GM19324 (cell line): ENCODE results near the gene MYRF.

Experiments
- ATAC-seq: cut with Tn5 transposase; IDR thresholded peaks from one replicate; pipeline ENCODE4 v1.9.1; 2021; ENCODE audit warnings: mild to moderate bottlenecking, moderate library complexity; ENCODE audit not compliant: unreplicated experiment, low FRiP score

The MYRF gene

DNA sequence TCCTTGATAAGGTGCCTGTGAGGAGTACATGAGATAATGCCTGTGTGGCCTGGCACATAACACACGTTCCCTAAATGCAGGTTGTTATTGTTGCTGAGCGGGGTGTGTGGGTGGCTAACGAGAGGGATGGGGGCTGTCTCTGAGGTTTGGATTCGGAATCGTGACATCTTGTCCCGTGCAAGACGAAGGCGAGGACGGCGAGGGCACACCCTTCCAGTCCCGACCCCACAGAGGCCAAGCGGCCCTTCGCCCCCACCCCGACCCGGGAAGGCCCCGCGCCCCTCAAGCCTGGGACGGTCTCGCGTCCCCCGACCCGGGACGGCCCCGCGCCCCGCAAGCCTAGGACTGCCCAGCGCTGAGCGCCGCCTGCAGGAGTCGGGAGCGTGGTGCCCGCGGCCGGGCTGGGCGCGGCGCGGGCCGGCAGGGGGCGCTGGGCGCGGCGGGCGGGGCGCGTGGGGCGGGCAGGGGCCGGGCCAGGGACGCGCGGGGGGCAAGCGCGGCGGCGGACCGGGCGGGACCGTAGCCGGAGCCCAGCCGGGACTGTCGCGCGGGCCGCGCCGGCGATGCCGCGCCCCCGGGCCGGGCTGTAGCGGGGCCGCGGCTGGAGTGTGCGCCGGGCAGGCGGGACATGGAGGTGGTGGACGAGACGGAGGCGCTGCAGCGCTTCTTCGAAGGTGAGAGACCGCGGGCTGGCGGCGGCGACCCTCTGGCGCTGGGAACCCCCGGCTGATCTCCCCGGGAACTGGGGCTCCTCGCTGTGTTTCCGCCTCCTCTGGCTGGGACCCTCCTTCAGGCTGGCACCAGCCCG is at the start of gene MYRF:
TSS of gene MYRF (plus strand) at position 520 of the 808 bp plus-strand sequence. CDS start at position 629, 109 bp downstream.
- no peak for ATAC-seq

GRCh38 chr11:61702701-61703312 is 49.6 kb upstream of the MYRF start:
- no peak for ATAC-seq

- ATAC-seq = no peak
Observed at GRCh38 chr11:61704838-61705237, 47.6 kb upstream of the MYRF start.

DNA sequence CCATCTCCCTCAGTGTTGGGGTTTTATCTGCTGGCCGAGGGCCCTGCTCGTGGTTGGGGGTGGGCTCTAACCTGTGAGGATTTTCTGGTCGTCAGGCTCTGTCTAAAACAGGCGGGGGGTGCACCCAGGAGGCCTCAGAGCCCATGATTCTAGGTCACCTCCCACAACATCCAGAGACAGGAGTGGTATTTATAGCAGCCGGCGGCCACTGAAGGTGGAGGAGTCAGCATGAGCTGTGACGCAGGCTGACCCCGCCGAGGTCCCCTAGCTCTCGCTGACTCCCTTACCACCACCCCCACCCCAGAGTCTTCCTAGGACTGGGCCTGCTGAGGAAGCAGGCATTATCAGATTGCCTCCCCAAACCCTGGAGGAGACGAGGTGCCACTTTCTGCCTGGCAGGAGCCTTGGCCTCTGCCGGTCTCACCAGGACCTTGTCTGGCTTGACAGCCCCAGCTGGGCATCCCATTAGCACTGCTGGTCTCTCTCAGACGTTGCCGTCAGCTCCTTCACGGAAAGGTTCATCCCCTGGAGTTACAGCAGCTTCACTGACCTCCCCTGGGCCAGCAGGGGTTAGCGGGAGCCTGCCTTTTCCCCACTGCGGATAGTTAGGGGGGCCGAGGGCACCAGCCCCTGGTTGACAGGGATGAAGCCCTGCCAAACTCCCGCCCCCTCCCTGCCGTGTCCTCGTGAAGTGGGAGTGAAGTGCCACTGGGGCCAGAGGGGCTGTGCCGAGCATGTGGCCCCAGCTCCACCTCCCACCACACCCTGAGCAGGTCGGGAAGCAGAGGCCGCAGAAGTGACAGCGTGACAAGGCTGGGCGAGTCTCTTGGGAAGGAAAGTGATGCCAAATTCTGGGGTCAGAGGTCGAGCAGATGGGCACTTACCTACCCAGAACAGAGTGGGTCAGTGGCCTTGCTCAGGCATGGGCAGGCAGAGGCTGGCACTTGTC is 45.7 kb upstream of the MYRF start:
- ATAC-seq = no peak

DNA sequence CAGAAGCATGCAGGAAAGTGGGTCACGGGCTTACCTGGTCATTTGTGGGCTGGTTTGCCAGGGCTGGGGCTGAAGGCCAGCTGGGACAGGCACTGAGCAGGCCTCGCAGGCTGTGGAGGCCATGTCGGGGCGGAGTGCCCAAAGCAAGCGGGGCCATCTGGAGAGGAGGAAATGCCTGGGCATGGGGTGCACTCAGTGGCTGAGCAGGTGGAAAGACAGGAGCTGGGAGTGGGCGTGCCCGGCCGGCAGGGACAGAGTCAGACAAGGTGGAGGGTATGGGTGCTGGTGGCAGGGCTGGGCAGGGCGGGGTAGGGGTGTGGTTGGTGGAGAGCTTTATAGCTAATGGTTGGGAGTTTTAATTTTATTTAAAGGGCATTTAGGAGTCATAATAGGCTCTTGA is 44.9 kb upstream of the MYRF start:
- ATAC-seq = no peak

DNA sequence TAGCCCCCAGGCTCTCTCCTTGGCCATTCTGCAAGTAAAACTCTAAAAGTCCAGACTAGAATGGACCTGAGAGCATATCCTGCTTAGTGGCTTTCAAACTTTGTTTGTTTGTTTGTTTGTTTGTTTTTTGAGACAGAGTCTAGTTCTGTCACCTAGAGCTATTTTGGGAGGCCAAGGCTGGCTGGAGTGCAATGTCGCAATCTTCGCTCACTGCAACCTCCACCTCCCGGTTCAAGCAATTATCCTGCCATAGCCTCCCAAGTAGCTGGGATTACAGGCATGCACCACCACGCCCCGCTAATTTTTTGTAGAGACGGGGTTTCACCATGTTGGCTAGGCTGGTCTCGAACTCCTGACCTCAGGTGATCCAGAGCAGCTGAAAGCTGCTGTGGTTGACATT is 43.3 kb upstream of the MYRF start:
- no peak for ATAC-seq

- no peak for ATAC-seq
Observed at GRCh38 chr11:61709572-61709971, 42.9 kb upstream of the MYRF start.

DNA sequence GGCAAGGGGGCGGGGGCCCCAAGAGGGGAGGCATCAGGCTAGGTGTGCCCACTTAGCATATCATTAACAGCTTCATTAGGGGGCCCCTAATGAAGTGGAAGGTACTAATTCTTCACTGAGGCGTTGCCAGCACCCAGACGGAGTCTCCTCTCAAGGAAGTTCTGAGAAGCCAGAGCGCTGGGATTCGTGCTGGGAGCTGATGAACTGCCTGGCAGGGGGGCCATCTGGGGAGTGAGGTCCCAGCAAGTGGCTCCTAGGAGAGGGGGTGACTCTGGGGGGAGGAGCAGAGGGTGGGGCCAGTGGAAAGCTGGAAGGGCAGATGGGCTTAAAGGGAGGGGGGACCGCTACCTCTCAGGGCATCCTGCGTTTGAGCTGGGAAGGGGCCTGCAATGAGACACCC is 42.4 kb upstream of the MYRF start:
- ATAC-seq = no peak

DNA sequence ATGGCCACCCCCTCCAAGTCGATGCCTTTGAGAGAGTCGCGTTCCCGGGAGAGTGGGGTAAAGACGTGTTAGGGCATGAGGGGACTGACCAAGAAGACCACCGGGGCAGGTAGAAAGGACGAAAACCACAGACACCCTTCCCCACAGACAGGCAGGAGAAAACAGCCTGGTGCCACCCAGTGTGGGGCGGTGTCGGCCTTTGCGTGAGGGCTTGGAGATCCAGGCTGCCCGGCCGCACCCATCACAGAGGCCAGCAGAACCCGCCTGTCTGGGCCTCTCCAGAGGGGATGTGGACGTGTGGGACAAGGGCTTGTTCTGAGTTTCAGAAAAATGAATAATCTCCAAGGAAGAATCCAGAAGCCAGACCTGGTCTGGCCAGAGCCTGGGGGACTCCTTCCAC is 41.4 kb upstream of the MYRF start:
- no peak for ATAC-seq

DNA sequence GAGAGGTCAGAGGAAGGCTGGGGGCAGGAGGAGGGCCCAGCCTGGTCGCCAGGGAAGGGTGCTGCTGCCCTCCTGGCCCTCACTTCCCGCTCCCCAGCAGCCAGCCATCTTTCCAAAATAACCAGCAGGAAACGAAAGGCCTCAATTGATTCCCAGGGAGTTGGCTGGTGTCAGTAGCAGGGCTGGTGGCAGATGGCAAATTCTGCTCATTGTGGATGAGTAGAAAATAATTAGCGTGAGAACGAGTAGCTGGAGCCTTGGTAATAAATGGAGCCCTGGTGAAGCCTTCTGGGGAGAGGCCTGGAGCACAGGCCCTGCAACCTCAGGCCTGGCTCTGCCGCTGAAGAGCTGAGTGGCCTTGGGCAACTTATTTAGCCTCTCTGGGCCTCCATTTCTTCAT is 40.9 kb upstream of the MYRF start:
- no peak for ATAC-seq

DNA sequence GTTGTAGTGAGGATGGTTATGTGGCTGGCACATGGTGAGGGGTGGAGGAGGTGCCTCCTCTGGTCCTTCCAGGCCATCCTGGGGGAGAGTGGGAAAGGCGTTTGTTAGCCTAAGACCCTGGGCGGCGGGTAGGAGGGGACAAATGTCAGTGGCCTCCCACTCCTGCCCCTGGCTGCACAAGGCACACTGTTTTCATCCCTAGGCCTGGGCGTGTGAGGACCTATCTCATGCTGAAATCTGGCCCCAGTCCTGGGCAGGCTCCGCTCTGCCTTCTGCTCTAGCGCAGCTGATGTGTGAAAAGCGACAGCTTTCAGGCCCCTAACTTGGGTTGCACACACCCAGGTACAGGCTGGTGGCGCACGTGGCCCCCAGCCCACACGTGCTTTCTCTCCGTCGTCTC is 40.1 kb upstream of the MYRF start:
- ATAC-seq = no peak

DNA sequence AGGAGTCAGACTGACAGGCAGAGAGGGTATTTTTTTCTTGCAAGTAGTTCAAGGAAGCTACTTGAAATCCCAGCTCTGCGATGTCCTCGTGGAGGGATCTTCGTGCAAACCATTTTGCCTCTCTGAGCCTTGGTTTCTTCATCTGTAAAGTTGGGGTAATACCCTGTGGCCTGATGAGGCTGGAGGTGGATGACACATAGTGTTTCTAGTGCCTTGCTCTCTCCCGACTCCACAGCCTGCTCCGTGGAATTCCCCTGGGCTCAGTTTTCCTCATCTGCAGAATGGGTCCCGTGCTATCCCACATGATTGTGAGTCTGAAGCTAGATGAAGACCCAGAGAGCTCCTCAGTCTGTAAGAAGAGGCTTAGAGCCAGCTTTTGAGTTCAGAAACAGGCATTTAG is 39.6 kb upstream of the MYRF start:
- no peak for ATAC-seq

DNA sequence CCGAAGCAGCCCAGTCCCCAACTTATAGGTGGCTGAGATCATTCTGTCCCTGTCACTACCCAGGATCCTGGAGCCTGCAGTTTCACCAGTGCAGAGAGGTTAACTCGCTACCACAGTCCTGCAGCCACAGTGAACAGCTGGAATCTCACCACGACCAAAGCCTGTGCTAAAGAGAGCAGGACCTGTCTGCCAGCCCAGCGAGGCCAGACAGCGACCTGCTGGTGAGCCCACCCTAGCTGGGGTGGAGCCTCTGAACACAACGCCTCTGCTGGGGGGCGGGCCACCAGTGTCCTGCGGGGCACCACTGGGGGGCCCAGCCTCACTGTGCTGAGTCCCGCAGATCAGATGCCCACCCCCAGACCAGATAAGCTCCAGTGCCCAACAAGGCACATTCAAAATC is 39.0 kb upstream of the MYRF start:
- ATAC-seq = no peak

DNA sequence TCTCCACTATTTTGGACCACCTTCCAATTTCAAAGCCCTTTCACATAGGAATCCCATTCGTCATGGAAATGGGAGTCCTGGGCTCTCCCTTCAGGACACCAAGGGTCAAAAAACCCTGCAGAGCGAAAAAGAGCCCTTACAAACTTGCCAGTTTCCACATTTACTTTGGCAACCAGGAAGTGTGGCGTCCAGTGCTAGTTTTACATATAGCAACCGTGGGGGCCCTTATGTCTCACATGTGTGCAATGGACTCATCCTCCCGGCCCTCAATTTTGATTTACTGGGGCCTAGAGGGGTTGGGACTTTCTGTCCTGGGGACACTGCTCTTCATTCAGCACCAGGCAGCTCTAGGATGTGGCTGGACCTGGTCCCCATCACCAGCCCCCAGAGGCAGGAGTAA is 38.5 kb upstream of the MYRF start:
- no peak for ATAC-seq

DNA sequence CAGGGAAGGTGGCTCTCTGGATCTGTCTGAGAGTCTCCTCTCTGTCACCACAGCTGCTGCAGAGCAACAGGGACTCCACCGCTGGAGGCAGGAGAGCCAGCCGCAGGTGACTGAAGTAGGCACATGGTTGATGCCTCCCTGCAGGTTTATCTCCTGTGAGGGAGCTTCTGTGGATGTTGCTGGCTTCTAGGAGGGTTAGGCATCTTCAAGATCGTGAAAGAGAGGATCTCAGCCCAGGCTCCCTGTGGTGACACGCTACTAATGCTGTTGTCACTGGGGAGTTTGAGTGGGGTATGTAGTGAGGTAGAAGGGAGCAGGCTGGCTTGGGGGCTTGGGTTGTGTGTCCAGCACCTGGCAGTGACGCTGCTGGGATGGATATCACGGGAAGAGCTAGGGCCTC is 38.1 kb upstream of the MYRF start:
- no peak for ATAC-seq

- no peak for ATAC-seq
Observed at GRCh38 chr11:61714916-61715315, 37.5 kb upstream of the MYRF start.

DNA sequence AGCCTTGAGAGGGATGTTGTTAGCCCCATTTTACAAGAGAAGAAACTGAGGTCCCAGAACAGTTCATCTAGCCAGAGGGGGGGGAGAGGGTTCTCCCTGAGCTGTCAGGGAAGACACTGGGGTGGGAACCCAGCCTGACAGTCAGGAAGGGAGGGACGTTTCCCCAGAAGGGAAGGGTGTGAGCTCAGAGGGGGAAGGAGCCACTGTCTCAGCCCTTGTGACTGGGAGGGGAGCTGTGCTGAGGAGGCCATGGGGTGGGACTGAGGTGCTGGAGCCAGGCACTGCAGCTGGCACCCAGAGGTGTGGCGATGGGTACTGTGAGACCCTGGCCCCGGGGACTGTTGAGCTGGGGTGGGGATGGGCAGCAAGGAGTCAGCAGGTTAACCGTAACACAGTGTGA is 36.6 kb upstream of the MYRF start:
- ATAC-seq = no peak

- no peak for ATAC-seq
Observed at GRCh38 chr11:61716478-61717285, 35.8 kb upstream of the MYRF start.

DNA sequence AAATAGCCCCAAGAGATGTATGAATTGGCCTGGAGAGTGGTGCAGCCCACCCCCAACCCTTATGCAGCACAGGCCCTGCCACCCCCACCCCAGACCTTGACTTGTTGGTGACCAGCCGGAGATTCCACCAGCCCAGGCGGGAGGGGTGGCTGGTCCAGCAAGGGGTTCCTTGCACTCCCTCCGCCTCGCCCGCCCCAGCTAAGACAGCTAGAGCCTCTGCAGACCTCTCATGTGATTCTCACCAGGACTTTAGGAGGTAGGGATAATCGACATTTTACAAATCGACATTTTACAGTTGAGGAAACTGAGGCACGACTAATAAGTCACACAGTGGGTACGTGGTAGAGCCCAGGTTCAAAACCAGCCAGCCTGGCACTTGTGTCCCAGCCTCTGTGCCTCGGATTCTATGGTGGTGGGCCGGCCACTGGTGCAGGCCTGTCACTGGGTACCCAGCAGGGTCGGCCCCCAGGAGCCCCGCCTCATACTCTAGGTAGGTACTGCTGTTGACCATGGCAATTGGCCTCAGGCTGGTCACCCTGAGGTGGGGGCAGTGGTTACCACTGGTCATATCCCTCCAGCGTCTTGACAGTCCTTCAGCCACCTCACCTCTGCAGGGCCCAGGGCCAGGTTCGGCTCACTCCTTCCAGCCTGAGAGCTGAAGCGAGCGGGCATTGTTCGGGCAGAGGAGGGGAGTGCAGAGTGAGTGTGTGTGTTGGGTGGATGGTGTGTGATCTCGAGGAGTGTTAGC is 35.0 kb upstream of the MYRF start:
- no peak for ATAC-seq

- ATAC-seq = no peak
Observed at GRCh38 chr11:61718046-61718531, 34.3 kb upstream of the MYRF start.
